HepG2 (cell line): ENCODE results near the gene GRID1. TPM values are rescaled to one million over a fixed set of nuclear protein-coding genes. Genes with fewer than 3 reads are reported as not detected.

Experiments used
- ATAC-seq: fragments of 200-7000 bp; cut with Tn5 transposase; 3 replicates; pipeline ENCODE4 v1.9.1; 2020; ENCODE audit warnings: mild to moderate bottlenecking, moderate library complexity
- BruUV-seq: library from RNA; stranded (reverse); fragments of 400-500 nt; replicated peaks from 2 replicates; lab custom pipeline; 2021; lab: Mats Ljungman, UMichigan
- CTCF ChIA-PET: fragments of 300-600 bp; formaldehyde crosslinking; extraction: SDS; loops from one replicate; lab custom pipeline; 2021; ENCODE audit warnings: low total read pairs, inconsistent platforms, low intra/inter-chr PET ratio; lab: Yijun Ruan, JAX
- POLR2A ChIA-PET: fragments of 350-600 bp; sonication (Branson Sonifier 250); formaldehyde crosslinking; loops from one replicate; lab custom pipeline; 2020; ENCODE audit warnings: antibody characterized with exemption, inconsistent platforms; lab: Yijun Ruan, JAX
- DNase-seq: peaks from one replicate; pipeline ENCODE4 v3.0.0-alpha.2; 2015; ENCODE audit warnings: low spot score
- FAIRE-seq: peaks from 3 replicates; lab custom pipeline; 2011; peaks lifted over from hg19 to GRCh38; lab: Jason Lieb, UNC
- H2AFZ ChIP-seq: one replicate; pipeline ENCODE4 v1.6.1; 2011; ENCODE audit warnings: low read length, inconsistent platforms
- H3K27ac ChIP-seq: fragments of 300-600 bp; 3 replicates; pipeline ENCODE4 v1.8.0; 2011; ENCODE audit warnings: mixed run types, mild to moderate bottlenecking, mixed read lengths, low read length, inconsistent platforms; ENCODE audit not compliant: insufficient read depth; ENCODE audit errors: extremely low read length
- H3K27me3 ChIP-seq, 2 experiments: fragments of 200-600 bp in 1 of 2; 2 replicates in 1 of 2; 3 replicates in 1 of 2; pipeline versions ENCODE4 v1.6.0 to v1.8.0; 2011; ENCODE audit warnings: low read length in 2 of 2, mild to moderate bottlenecking in 2 of 2, moderate library complexity in 2 of 2, inconsistent platforms in 1 of 2; ENCODE audit not compliant: insufficient read depth in 2 of 2, control insufficient read depth in 1 of 2
- H3K36me3 ChIP-seq, 2 experiments: fragments of 200-600 bp in 1 of 2; replicated peaks in 1 of 2; 2 replicates in 1 of 2; 3 replicates in 1 of 2; pipeline versions ENCODE4 v1.5.1 to v1.8.0; 2011; ENCODE audit warnings: low read length in 2 of 2, inconsistent platforms in 1 of 2; ENCODE audit not compliant: insufficient read depth in 2 of 2, control insufficient read depth in 1 of 2
- H3K4me1 ChIP-seq: 2 replicates; pipeline ENCODE4 v1.5.1; 2012; ENCODE audit warnings: low read length, inconsistent platforms; ENCODE audit not compliant: insufficient read depth
- H3K4me2 ChIP-seq: 2 replicates; pipeline ENCODE4 v1.6.0; 2011; ENCODE audit warnings: low read depth, low read length, inconsistent platforms
- H3K4me3 ChIP-seq, 3 experiments: fragments of 200-600 bp in 1 of 3; sonication (generic), shearing (Covaris generic) in 1 of 3; replicated peaks in 1 of 3; 2 replicates each; pipeline ENCODE4 v1.5.1; 2011 to 2016; ENCODE audit warnings: low read length in 3 of 3, inconsistent platforms in 2 of 3, low read depth in 2 of 3, mild to moderate bottlenecking in 2 of 3, control low read depth in 1 of 3, mixed read lengths in 1 of 3; ENCODE audit not compliant: insufficient read depth in 1 of 3
- H3K79me2 ChIP-seq: one replicate; pipeline ENCODE4 v1.6.1; 2011; ENCODE audit warnings: low read length, inconsistent platforms; ENCODE audit not compliant: insufficient read depth
- H3K9ac ChIP-seq: 2 replicates; pipeline ENCODE4 v1.6.0; 2011; ENCODE audit warnings: mild to moderate bottlenecking, low read depth, low read length, inconsistent platforms; ENCODE audit not compliant: insufficient read depth
- H3K9me3 ChIP-seq: 2 replicates; pipeline ENCODE4 v1.5.1; 2012; ENCODE audit warnings: mild to moderate bottlenecking, low read length
- H4K20me1 ChIP-seq: 2 replicates; pipeline ENCODE4 v1.6.0; 2011; ENCODE audit warnings: inconsistent platforms, mild to moderate bottlenecking, low read length, moderate library complexity; ENCODE audit not compliant: insufficient read depth
- MYC ChIP-seq: sonication (generic); formaldehyde crosslinking; IDR thresholded peaks from 2 replicates; pipeline ENCODE4 v1.9.0; 2021; ENCODE audit warnings: missing genetic modification reagents, borderline replicate concordance
- ZNF460 ChIP-seq: sonication (generic); formaldehyde crosslinking; IDR thresholded peaks from 2 replicates; pipeline ENCODE4 v1.5.1; 2020; ENCODE audit warnings: missing genetic modification reagents, mild to moderate bottlenecking, borderline replicate concordance
- WGBS: methylation state at CpG from one replicate; pipeline ENCODE4 v1.1.6; 2017; ENCODE audit warnings: low lambda C conversion rate; 5-methylcytosine and 5-hydroxymethylcytosine counted together
- in situ Hi-C: cut with HindIII; loops from 2 replicates; pipeline ENCODE4 v1.10.0; 2017; ENCODE audit warnings: low pct_unique_long_range_greater_than_20kb; ENCODE audit not compliant: extremely low pct_ligation_motif_present
- intact Hi-C: fragments of 100-400 bp; cut with micrococcal nuclease; formaldehyde crosslinking; loops from one replicate; pipeline ENCODE4 v1.10.0; 2022; ENCODE audit not compliant: unreplicated experiment
- polyA plus RNA-seq, 8 experiments: library from polyadenylated mRNA; depleted of rRNA in 3 of 8; stranded (reverse) in 7 of 8; unstranded in 1 of 8; fragments of >200 nt; fragmentation: Illumina TruSeq in 4 of 8; extraction: Trizol in 4 of 8; gene quantifications; 2 replicates each; pipeline versions ENCODE4 v1.2.1 to v1.2.3, GENCODE V29; 2011 to 2016; ENCODE audit warnings: low read depth in 4 of 8, missing spikeins in 1 of 8, mixed read lengths in 1 of 8; ENCODE audit not compliant: insufficient read depth in 1 of 8
- total RNA-seq, 5 experiments: library from RNA; depleted of rRNA; stranded (reverse); fragments of >200 nt; fragmentation: Illumina TruSeq; extraction: Trizol; gene quantifications; 2 replicates each; pipeline ENCODE4 v1.2.3, GENCODE V29; 2016; ENCODE audit warnings: low read depth in 1 of 5
- TF ChIP-seq, protein P1 (sequence below): sonication (generic); formaldehyde crosslinking; IDR thresholded peaks from 2 replicates; pipeline ENCODE4 v1.4.0; 2020; ENCODE audit warnings: mild to moderate bottlenecking, missing genetic modification reagents
- TF ChIP-seq, protein P2 (sequence below): sonication (generic); formaldehyde crosslinking; IDR thresholded peaks from 2 replicates; pipeline ENCODE4 v1.9.0; 2021; ENCODE audit warnings: mild to moderate bottlenecking, missing genetic modification reagents
- TF ChIP-seq, protein P3 (sequence below): sonication (generic); formaldehyde crosslinking; IDR thresholded peaks from 2 replicates; pipeline ENCODE4 v1.4.0; 2020; ENCODE audit warnings: missing genetic modification reagents
- TF ChIP-seq, protein P4 (sequence below): sonication (generic); formaldehyde crosslinking; IDR thresholded peaks from 2 replicates; pipeline ENCODE4 v1.8.1; 2023; ENCODE audit warnings: missing genetic modification reagents, mild to moderate bottlenecking, borderline replicate concordance

The GRID1 gene
- total and polyA plus RNA-seq, 2 of the 13 experiments (the other 11 are each of a cell fraction or from before 2014, with no cell fraction given): 0.05 TPM; not detected in 1

DNA sequence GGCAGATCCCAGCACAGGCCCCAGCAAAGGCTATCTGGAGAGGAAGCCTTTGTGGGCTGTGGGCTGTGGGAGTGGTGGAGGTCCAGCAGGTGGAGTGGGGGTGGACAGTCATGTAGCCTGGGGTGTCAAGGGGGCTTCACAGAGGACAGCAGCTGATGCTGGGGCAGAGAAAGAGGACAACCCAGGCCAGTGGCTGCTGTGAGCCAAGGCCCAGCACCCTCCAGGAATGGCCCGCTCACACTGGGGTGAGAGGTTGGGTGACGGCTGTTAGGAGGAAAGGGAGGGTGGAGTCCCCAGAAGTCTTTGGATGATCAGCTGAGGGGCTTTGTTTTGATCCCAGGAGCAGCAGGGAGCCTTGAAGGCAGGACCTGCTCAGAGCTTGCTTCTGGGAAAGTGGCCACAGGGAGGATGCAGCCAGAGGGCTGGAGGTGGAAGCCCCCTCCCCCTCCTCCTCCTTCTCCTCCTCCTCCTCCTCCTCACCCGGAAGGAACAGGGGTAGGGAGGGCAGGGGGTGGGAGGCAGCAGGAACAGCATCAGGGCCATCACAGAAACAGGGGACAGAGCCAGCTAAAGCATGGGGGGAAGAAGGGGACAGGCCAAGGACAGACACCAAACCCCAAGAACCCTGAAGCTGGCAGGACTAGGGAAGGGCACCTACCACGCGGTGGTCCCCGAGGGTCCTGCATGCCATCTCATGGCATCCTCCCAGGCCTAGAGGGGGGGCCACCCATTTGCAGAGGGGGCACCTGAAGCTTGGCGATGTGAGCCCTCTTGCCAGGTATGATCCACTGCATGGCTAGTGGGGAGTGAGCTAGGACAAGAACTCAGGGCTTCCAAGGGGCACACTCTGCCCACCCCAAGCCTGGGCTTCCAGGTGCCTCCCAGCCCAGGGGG lies 144.9 kb downstream of the GRID1 start:
- ATAC-seq (no peak), FAIRE-seq (no peak), DNase-seq (no peak)
- no peak overlapping the region for H3K4me3 ChIP-seq
- TF ChIP-seq, protein P1, sequence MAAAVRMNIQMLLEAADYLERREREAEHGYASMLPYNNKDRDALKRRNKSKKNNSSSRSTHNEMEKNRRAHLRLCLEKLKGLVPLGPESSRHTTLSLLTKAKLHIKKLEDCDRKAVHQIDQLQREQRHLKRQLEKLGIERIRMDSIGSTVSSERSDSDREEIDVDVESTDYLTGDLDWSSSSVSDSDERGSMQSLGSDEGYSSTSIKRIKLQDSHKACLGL (CRISPR knock-in tag): no peak
- TF ChIP-seq MYC (no peak), ZNF460 (CRISPR knock-in tag) (no peak)
- TF ChIP-seq, protein P2, sequence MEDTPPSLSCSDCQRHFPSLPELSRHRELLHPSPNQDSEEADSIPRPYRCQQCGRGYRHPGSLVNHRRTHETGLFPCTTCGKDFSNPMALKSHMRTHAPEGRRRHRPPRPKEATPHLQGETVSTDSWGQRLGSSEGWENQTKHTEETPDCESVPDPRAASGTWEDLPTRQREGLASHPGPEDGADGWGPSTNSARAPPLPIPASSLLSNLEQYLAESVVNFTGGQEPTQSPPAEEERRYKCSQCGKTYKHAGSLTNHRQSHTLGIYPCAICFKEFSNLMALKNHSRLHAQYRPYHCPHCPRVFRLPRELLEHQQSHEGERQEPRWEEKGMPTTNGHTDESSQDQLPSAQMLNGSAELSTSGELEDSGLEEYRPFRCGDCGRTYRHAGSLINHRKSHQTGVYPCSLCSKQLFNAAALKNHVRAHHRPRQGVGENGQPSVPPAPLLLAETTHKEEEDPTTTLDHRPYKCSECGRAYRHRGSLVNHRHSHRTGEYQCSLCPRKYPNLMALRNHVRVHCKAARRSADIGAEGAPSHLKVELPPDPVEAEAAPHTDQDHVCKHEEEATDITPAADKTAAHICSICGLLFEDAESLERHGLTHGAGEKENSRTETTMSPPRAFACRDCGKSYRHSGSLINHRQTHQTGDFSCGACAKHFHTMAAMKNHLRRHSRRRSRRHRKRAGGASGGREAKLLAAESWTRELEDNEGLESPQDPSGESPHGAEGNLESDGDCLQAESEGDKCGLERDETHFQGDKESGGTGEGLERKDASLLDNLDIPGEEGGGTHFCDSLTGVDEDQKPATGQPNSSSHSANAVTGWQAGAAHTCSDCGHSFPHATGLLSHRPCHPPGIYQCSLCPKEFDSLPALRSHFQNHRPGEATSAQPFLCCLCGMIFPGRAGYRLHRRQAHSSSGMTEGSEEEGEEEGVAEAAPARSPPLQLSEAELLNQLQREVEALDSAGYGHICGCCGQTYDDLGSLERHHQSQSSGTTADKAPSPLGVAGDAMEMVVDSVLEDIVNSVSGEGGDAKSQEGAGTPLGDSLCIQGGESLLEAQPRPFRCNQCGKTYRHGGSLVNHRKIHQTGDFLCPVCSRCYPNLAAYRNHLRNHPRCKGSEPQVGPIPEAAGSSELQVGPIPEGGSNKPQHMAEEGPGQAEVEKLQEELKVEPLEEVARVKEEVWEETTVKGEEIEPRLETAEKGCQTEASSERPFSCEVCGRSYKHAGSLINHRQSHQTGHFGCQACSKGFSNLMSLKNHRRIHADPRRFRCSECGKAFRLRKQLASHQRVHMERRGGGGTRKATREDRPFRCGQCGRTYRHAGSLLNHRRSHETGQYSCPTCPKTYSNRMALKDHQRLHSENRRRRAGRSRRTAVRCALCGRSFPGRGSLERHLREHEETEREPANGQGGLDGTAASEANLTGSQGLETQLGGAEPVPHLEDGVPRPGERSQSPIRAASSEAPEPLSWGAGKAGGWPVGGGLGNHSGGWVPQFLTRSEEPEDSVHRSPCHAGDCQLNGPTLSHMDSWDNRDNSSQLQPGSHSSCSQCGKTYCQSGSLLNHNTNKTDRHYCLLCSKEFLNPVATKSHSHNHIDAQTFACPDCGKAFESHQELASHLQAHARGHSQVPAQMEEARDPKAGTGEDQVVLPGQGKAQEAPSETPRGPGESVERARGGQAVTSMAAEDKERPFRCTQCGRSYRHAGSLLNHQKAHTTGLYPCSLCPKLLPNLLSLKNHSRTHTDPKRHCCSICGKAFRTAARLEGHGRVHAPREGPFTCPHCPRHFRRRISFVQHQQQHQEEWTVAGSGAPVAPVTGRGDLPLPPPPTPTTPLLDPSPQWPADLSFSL: no peak
- TF ChIP-seq, protein P3, sequence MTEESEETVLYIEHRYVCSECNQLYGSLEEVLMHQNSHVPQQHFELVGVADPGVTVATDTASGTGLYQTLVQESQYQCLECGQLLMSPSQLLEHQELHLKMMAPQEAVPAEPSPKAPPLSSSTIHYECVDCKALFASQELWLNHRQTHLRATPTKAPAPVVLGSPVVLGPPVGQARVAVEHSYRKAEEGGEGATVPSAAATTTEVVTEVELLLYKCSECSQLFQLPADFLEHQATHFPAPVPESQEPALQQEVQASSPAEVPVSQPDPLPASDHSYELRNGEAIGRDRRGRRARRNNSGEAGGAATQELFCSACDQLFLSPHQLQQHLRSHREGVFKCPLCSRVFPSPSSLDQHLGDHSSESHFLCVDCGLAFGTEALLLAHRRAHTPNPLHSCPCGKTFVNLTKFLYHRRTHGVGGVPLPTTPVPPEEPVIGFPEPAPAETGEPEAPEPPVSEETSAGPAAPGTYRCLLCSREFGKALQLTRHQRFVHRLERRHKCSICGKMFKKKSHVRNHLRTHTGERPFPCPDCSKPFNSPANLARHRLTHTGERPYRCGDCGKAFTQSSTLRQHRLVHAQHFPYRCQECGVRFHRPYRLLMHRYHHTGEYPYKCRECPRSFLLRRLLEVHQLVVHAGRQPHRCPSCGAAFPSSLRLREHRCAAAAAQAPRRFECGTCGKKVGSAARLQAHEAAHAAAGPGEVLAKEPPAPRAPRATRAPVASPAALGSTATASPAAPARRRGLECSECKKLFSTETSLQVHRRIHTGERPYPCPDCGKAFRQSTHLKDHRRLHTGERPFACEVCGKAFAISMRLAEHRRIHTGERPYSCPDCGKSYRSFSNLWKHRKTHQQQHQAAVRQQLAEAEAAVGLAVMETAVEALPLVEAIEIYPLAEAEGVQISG (CRISPR knock-in tag): no peak
- TF ChIP-seq, protein P4, sequence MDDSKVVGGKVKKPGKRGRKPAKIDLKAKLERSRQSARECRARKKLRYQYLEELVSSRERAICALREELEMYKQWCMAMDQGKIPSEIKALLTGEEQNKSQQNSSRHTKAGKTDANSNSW (CRISPR knock-in tag): no peak
- POLR2A ChIA-PET: no interaction called here
- no peak overlapping the region for H3K4me2 ChIP-seq
- H3K27ac ChIP-seq: no peak overlapping the region
- H3K4me1 ChIP-seq: peaks cover 9% of the 10 kb centered on the region; the same call in 1 of the 2 replicates
- H2AFZ ChIP-seq: no peak overlapping the region
- CTCF ChIA-PET: no interaction called here
- no TSS peak for BruUV-seq
- H3K36me3 ChIP-seq: no peaks in the 10 kb centered on the region
- H3K9ac ChIP-seq: no peak overlapping the region
- H3K9me3 ChIP-seq: no peaks in the 10 kb centered on the region
- no peaks in the 10 kb centered on the region for H4K20me1 ChIP-seq
- in situ Hi-C loops (no loop called here), intact Hi-C loops (no loop called here)
- peaks cover 0 to 8% of the 10 kb centered on the region in 2 experiments; a peak in 2 of 5 replicates for H3K27me3 ChIP-seq
- 0% methylated on average over 2 of the region's 7 CpGs for WGBS
- no peaks in the 10 kb centered on the region for H3K79me2 ChIP-seq
